Activated CD4-positive, alpha-beta T cell treated with anti-CD3 and anti-CD28 coated beads for 4 hours (primary cell): Measurements from ENCODE around the gene HDGFL2.
"Not testable (repeated sequence)": the region's sequence is repeated elsewhere in the genome, so short reads cannot be mapped to it uniquely, and the experiment has no call there.

Experiments
- DNase-seq, 2 donors: peaks; one replicate each; pipeline ENCODE4 v3.0.0-alpha.2; 2020

The HDGFL2 gene

DNA sequence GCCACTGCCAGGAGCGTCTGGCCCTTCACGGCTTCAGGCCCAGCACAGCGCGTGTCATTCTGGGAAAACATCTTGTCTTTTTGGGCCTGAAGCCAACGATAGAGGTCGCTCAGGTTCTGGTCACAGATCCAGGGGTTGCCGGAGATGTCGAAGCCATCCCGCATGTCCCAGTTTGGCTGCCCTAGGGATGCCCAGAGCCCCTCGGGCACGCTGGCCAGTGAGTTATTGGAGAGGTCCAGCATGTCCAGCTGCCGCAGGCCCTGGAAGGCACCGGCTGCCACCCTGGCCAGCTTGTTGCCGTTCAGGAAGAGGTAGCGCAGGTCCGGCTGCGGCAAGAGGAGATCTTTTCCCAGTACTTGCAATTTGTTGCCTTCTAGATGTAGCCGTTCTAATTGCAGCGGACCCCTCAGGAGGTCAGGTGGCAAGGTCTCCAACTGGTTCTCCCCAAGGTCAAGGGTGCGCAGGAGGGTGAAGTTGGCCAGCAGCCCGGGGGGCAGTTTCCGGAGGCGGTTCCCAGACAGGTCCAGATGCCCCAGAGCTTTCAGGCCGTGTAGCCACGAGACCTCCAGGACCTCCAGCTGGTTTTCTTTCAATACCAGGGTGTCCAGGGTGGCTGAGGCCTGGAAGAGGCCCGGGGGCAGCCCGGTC is 66.0 kb downstream of the HDGFL2 start:
- no peak for DNase-seq

DNA sequence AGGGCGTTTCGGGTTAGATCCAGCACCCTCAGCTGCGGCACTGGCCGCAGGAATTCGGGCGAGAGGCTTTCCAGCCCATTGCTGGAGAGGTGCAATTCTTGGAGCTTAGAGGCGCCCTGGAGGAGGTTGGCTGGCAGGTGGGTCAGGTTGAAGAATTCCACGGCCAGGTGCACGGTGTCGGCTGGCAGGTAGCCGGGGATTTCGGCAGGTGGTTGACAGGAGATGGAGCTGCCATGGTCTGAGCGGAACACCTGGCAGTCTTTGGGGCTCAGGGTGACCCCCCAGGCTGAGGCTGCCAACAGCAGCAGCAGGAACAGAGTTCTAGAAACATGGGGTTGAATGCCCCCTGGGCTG is 66.5 kb downstream of the HDGFL2 start:
- no peak for DNase-seq

DNA sequence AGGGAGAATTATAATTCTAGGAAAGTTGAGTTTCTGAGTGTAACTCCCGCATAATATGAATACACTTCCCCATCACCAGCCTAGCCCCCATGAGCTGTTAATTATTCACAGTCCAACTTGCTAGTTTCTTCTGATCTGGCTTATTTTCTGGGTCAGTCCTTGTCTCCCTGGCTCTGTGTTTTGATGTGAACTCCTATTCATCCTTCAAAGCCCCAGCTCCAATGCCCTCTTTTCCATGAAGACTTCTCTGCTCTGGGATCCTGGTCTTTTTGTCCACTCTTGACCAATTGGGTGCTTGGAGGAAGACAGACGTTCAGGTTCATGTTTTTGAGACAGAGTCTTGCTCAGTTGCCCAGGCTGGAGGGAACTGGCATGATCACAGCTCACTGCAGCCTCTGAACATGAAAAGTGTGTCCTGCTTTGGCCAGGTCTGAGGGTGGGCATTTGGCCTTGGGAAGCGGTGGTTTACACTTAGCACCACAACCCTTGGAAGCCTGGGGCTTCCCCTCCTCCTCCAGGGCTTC is 67.1 kb downstream of the HDGFL2 start:
- no peak for DNase-seq

DNA sequence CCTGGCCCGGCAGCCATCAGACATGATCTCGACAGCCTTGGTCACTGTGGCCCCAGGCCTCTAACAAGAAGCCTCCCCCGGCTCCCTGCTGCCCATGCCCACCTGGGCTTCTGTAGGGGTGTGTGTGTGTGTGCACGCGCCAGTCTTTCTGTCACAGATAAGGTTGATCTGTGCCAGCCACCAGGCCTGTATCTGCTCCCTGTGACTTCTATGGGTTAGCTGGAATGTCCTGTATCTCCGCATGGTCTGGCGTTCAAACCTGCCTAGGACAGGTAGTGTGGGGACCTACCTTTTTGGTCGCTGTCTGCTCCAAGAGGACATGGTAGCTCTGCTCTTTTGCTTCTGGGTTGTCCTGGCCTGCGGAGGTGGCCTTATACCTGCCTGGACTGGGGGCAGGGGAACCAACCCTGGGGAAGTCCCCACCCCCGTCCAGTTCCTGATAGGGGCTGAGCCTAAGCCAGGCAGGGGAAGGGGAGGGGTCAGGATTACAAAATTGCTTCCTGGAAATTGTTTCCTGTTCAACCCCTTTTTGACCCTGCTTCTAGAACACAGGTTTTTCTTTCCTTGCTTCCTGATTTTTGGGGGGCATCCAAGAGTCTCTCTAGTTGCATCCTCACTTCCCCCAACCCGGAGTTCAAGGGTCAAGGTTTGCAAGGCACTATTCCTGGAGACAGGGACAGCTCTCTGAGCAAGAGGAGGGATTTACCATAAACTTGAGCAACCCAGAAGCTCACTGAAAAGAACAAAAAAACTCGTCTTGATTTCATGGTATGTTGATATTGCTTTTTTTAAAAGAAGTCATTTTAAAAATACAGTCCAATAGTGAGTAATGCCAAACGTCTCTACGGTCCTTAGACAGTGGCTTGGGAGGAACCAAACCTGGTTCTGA is 67.8 kb downstream of the HDGFL2 start, which contains the start of gene LRG1:
TSS of gene LRG1 (minus strand) at position 344 of the 889 bp plus-strand sequence. CDS start at position 321, 23 bp downstream.
- peak in 1 of 2 donors; percentile 22 for DNase-seq

DNA sequence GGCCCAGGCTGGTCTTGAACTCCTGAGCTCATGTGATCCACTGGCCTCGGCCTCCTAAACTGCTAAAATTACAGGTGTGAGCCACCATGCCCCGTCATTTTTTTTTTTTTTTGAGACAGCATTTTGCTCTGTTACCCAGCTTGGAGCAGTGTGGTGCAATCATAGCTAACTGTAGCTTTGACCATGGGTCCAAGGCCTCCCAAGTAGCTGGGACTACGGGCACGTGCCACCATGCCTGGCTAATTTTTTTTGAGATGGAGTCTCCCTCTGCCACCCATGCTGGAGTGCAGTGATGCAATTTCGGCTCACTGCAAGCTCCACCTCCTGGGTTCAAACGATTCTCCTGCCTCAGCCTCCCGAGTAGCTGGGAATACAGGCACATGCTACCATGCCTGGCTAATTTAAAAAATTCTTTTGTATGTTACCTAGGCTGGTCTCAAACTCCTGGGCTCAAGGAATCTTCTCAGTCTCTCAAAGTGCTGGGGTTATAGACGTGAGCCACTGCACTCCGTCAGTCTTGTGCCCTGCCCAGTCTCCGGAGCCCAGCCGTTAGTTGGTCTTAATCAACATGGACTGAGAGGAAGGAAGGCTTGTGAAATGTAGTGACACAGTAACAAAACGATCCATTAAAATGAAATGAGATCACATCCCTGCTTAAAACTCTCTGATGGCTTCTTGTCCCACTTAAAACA is 69.2 kb downstream of the HDGFL2 start:
- no peak for DNase-seq

- not testable (repeated sequence) for DNase-seq
These were observed 69.7 kb downstream of the HDGFL2 start for GRCh38 chr19:4541806-4542145.

GRCh38 chr19:4542896-4543841 is 71.1 kb downstream of the HDGFL2 start:
- no peak for DNase-seq

- DNase-seq: no peak
These were observed 71.9 kb downstream of the HDGFL2 start for GRCh38 chr19:4543842-4544647.

- DNase-seq: no peak
These were observed 75.5 kb downstream of the HDGFL2 start for GRCh38 chr19:4547303-4548237.

- no peak for DNase-seq
These were observed 76.1 kb downstream of the HDGFL2 start for GRCh38 chr19:4548238-4548584.

DNA sequence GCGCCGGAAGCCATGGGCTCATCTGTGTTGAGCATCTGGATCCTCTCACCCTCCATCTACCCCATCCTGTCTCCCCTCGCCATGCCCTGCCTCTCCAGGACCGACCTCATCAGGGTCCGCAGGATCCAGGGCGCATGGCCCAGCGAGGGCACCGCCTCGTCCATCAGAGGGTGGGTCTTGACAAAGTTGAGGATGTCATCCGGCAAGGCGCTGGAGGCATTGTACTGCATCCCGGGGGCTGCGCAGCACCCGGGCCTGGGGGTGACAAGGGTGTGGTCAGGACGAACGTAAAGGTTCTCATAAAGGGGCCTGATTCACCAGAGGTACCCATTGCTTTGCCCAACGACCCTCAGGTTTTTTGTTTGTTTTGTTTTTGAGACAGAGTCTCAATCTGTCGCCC is 77.9 kb downstream of the HDGFL2 start:
- DNase-seq: no peak

GRCh38 chr19:4550479-4551050 is 78.5 kb downstream of the HDGFL2 start:
- no peak for DNase-seq
